Epithelial cell of proximal tubule (primary cell): Measurements from ENCODE around the gene SIGMAR1. TPM values are rescaled to one million over a fixed set of nuclear protein-coding genes. Genes with fewer than 3 reads are reported as not detected.

Experiments
- DNase-seq: peaks from one replicate; pipeline ENCODE4 v3.0.0-alpha.2; 2011; ENCODE audit warnings: low read depth
- H3K4me3 ChIP-seq: 2 replicates; pipeline ENCODE4 v1.5.1; 2011; ENCODE audit warnings: low read depth, mild to moderate bottlenecking, low read length
- total RNA-seq: library from RNA; depleted of rRNA; stranded (reverse); fragments of >200 nt; gene quantifications from 2 replicates; pipeline ENCODE4 v1.2.3, GENCODE V29; 2015
- TF ChIP-seq, protein P1 (sequence below): conservative IDR thresholded peaks from 2 replicates; pipeline ENCODE4 v1.5.1; 2012; ENCODE audit warnings: low read depth, mild to moderate bottlenecking, low read length

Gene SIGMAR1
- total RNA-seq, 1 donor from 2014 or later, result 97.9 TPM

- TF ChIP-seq, protein P1, sequence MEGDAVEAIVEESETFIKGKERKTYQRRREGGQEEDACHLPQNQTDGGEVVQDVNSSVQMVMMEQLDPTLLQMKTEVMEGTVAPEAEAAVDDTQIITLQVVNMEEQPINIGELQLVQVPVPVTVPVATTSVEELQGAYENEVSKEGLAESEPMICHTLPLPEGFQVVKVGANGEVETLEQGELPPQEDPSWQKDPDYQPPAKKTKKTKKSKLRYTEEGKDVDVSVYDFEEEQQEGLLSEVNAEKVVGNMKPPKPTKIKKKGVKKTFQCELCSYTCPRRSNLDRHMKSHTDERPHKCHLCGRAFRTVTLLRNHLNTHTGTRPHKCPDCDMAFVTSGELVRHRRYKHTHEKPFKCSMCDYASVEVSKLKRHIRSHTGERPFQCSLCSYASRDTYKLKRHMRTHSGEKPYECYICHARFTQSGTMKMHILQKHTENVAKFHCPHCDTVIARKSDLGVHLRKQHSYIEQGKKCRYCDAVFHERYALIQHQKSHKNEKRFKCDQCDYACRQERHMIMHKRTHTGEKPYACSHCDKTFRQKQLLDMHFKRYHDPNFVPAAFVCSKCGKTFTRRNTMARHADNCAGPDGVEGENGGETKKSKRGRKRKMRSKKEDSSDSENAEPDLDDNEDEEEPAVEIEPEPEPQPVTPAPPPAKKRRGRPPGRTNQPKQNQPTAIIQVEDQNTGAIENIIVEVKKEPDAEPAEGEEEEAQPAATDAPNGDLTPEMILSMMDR, result no peak
- no peak for DNase-seq
- no peak overlapping the region for H3K4me3 ChIP-seq
Observed at GRCh38 chr9:34587271-34587670, 50.3 kb downstream of the SIGMAR1 start.

- TF ChIP-seq, protein P1, result no peak
- no peak for DNase-seq
- no peak overlapping the region for H3K4me3 ChIP-seq
Observed at GRCh38 chr9:34585946-34586669, 51.5 kb downstream of the SIGMAR1 start.

DNA sequence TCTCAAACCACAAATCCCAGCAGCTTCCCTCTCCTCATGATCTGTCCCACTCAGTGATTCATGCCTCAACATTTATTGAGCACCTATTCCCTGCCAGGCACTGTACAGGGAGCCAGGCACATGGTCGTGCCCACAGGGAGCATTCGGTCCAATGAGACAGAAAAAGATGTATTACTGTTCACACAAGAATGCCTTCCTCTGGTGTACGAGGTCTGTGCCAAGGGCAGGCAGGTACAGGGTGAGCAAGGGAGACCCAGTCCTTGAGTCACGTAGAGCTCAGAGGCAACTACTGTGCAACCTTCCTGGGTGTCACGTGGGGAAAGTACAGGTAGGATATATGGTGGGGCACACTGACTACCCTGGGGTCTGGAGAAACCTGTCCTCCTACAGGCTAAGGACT is 52.6 kb downstream of the SIGMAR1 start:
- no peak for DNase-seq
- H3K4me3 ChIP-seq, result no peak overlapping the region

More for the DNA sequence above, 52.6 kb downstream of the SIGMAR1 start:
- TF ChIP-seq, protein P1, result no peak

Other genes starting within 250 kb of the SIGMAR1 start
- 19.9 and 30.7 TPM in 2 replicates for gene FAM219A, start 179.2 kb downstream of the SIGMAR1 start, total RNA-seq
- 0.06 TPM in 1 of 2 replicates, not detected in the other for gene DNAI1, start 179.0 kb downstream of the SIGMAR1 start, total RNA-seq
- gene ENHO, start 114.8 kb downstream of the SIGMAR1 start, total RNA-seq, result 0.22 and 0.75 TPM in 2 replicates
- not detected in 2 replicates for gene CNTFR, start 48.1 kb downstream of the SIGMAR1 start, total RNA-seq
- gene RPP25L, start 25.7 kb downstream of the SIGMAR1 start, total RNA-seq, result 23.9 and 31.5 TPM in 2 replicates
- 90.6 and 150 TPM in 2 replicates for gene DCTN3, start 17.3 kb downstream of the SIGMAR1 start, total RNA-seq
- not detected in 2 replicates for gene ARID3C, start 8.7 kb downstream of the SIGMAR1 start, total RNA-seq
- 20.3 and 24.5 TPM in 2 replicates for gene GALT, start 8.9 kb upstream of the SIGMAR1 start, total RNA-seq
- gene IL11RA, start 14.4 kb upstream of the SIGMAR1 start, total RNA-seq, result 1.8 and 4.7 TPM in 2 replicates
- gene CCL27, start 24.9 kb upstream of the SIGMAR1 start, total RNA-seq, result not detected in 2 replicates
- not detected in 2 replicates for gene CCL19, start 53.5 kb upstream of the SIGMAR1 start, total RNA-seq
- not detected in 2 replicates for gene CCL21, start 72.3 kb upstream of the SIGMAR1 start, total RNA-seq